ENCODE results near the gene CACNG4. TPM values are rescaled to one million over a fixed set of nuclear protein-coding genes. Genes with fewer than 3 reads are reported as not detected.

The CACNG4 gene
- total RNA-seq, 2 experiments from 2014 or later: not detected

DNA sequence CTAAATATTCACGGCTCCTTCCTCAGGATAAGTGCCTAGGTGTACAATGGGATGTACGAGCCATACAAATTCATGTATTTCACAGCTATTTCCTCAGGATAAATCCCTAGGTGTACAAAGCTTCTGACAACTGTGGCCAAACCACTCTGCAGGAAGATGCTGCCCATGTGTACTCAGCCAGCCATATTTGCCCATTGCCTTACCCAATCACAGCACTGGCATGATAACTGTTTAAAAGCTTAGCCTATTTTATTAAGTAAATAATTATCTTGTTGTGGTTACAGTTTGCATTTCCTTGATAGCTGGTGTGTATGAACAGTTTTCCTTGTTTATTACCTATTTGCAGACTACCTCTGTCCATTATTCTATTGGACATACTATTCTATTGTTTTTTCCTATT, 115.0 kb downstream of the CACNG4 start:
- POLR2A ChIA-PET: interaction anchor here (0.6 to 2.8 kb wide), 2 partner anchors 12 to 209 kb away, joined by 3 to 14 read pairs; no protein-coding TSS in a partner anchor
- H4K20me1 ChIP-seq (ENCODE audit: insufficient read depth, low read length): no peaks in the 10 kb centered on the region
- H3K9me3 ChIP-seq (ENCODE audit: low read length): no peaks in the 10 kb centered on the region
- CTCF ChIA-PET (ENCODE audit: unreplicated experiment): no interaction called here
- H3K9me2 ChIP-seq (ENCODE audit: insufficient read depth, low read length): no peaks in the 10 kb centered on the region
- H3K27ac ChIP-seq (ENCODE audit: low read depth, low read length, poor library complexity, severe bottlenecking): no peak overlapping the region
- DNase-seq (ENCODE audit: low spot score): no peak
- H3K4me1 ChIP-seq (ENCODE audit: insufficient read depth, low read length, poor library complexity, severe bottlenecking): peaks cover 33% of the 10 kb centered on the region
- no peak overlapping the region for H3K4me2 ChIP-seq (ENCODE audit: low read length)
- H3K79me2 ChIP-seq (ENCODE audit: insufficient read depth, low read depth, low read length): no peaks in the 10 kb centered on the region
- intact Hi-C loops (cut with micrococcal nuclease; ENCODE audit: unreplicated experiment): no loop called here
- no peak overlapping the region for H2AFZ ChIP-seq (ENCODE audit: low read length)
- no TSS peak for BruUV-seq (replicated peaks)
- H3K4me3 ChIP-seq (ENCODE audit: low read depth, low read length, poor library complexity, severe bottlenecking): no peak overlapping the region
- no peak for TF ChIP-seq EZH2phosphoT487 (IDR thresholded peaks at IDR 0.05; ENCODE audit: borderline replicate concordance, low read depth, low read length)
- TF ChIP-seq, protein P1, sequence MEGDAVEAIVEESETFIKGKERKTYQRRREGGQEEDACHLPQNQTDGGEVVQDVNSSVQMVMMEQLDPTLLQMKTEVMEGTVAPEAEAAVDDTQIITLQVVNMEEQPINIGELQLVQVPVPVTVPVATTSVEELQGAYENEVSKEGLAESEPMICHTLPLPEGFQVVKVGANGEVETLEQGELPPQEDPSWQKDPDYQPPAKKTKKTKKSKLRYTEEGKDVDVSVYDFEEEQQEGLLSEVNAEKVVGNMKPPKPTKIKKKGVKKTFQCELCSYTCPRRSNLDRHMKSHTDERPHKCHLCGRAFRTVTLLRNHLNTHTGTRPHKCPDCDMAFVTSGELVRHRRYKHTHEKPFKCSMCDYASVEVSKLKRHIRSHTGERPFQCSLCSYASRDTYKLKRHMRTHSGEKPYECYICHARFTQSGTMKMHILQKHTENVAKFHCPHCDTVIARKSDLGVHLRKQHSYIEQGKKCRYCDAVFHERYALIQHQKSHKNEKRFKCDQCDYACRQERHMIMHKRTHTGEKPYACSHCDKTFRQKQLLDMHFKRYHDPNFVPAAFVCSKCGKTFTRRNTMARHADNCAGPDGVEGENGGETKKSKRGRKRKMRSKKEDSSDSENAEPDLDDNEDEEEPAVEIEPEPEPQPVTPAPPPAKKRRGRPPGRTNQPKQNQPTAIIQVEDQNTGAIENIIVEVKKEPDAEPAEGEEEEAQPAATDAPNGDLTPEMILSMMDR (conservative IDR thresholded peaks at IDR 0.05; ENCODE audit: low read length): no peak
- peaks cover 22% of the 10 kb centered on the region for H3K36me3 ChIP-seq (ENCODE audit: insufficient read depth, low read length)

DNA sequence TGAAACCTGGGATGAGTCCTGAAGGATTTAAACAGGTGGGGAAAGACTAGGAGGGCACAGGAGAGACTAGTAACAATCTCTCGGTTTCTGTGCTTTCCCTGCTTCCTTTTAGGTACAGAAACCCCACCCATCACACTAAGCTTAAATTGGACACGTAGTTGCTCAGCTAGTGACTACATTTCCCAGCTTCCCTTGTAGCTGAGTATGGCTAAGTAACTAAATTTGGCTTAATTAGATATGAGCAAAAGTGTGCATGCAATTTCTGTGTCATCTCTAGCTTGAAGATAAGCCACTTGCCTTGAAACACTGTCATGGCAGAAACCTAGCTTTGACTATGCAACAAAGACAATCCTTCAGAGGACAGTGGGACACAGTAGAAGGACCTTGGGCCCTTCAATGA, 116.3 kb downstream of the CACNG4 start:
- ChIA-PET CTCF (ENCODE audit: unreplicated experiment) (no interaction called here), POLR2A (interaction anchor here (0.6 to 2.1 kb wide), 4 partner anchors 11 to 67 kb away, joined by 3 to 8 read pairs (median 4); no protein-coding TSS in a partner anchor)
- Histone ChIP-seq H2AFZ (ENCODE audit: low read length) (no peak overlapping the region), H3K4me3 (ENCODE audit: low read depth, low read length, poor library complexity, severe bottlenecking) (no peak overlapping the region), H3K4me1 (ENCODE audit: insufficient read depth, low read length, poor library complexity, severe bottlenecking) (peaks cover 33% of the 10 kb centered on the region), H3K27ac (ENCODE audit: low read depth, low read length, poor library complexity, severe bottlenecking) (no peak overlapping the region), H3K4me2 (ENCODE audit: low read length) (0 out of 2 replicates have a peak overlapping the region, but pooled peaks have one; percentile 58), H3K79me2 (ENCODE audit: insufficient read depth, low read depth, low read length) (no peaks in the 10 kb centered on the region), H4K20me1 (ENCODE audit: insufficient read depth, low read length) (no peaks in the 10 kb centered on the region), H3K9me3 (ENCODE audit: low read length) (no peaks in the 10 kb centered on the region), H3K36me3 (ENCODE audit: insufficient read depth, low read length) (peaks cover 23% of the 10 kb centered on the region), H3K9me2 (ENCODE audit: insufficient read depth, low read length) (no peaks in the 10 kb centered on the region)
- BruUV-seq (replicated peaks): no TSS peak
- intact Hi-C loops (cut with micrococcal nuclease; ENCODE audit: unreplicated experiment): loop anchor here (5.0 kb wide), 2 partner anchors 174 to 364 kb away; no protein-coding TSS in a partner anchor
- TF ChIP-seq, protein P1 (conservative IDR thresholded peaks at IDR 0.05; ENCODE audit: low read length): no peak
- TF ChIP-seq EZH2phosphoT487 (IDR thresholded peaks at IDR 0.05; ENCODE audit: borderline replicate concordance, low read depth, low read length): no peak
- no peak for DNase-seq (ENCODE audit: low spot score)

DNA sequence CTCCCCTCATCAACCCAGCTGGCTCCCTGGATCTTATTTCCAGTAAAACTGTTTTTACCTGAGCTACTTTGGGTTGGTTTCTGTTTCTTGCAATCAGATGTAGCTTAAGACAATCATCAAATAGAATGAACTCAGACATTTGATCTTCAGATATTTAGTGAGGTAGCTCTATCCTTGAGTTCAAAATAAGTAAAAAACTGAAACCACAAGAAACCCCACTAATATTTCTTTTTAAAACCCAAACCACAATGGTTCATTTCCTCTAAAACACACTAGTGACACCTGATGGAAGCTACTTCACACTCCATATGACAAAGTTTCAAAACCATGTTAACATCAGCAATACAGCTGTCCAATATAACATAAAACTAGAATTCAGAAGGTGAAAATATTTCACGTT, 117.6 kb downstream of the CACNG4 start:
- Histone ChIP-seq H3K9me3 (ENCODE audit: low read length) (no peaks in the 10 kb centered on the region), H3K79me2 (ENCODE audit: insufficient read depth, low read depth, low read length) (no peaks in the 10 kb centered on the region), H3K4me2 (ENCODE audit: low read length) (peak overlapping the region; percentile 58), H3K36me3 (ENCODE audit: insufficient read depth, low read length) (peaks cover 35% of the 10 kb centered on the region), H3K9me2 (ENCODE audit: insufficient read depth, low read length) (no peaks in the 10 kb centered on the region), H4K20me1 (ENCODE audit: insufficient read depth, low read length) (no peaks in the 10 kb centered on the region), H3K27ac (ENCODE audit: low read depth, low read length, poor library complexity, severe bottlenecking) (peak overlapping the region; percentile 51), H2AFZ (ENCODE audit: low read length) (no peak overlapping the region), H3K4me3 (ENCODE audit: low read depth, low read length, poor library complexity, severe bottlenecking) (peak overlapping the region; percentile 9), H3K4me1 (ENCODE audit: insufficient read depth, low read length, poor library complexity, severe bottlenecking) (peaks cover 33% of the 10 kb centered on the region)
- CTCF ChIA-PET (ENCODE audit: unreplicated experiment): no interaction called here
- no peak for TF ChIP-seq EZH2phosphoT487 (IDR thresholded peaks at IDR 0.05; ENCODE audit: borderline replicate concordance, low read depth, low read length)
- TF ChIP-seq, protein P1 (conservative IDR thresholded peaks at IDR 0.05; ENCODE audit: low read length): peak; percentile 72
- intact Hi-C loops (cut with micrococcal nuclease; ENCODE audit: unreplicated experiment): loop anchor here (5.0 kb wide), 2 partner anchors 175 to 365 kb away; no protein-coding TSS in a partner anchor
- POLR2A ChIA-PET: interaction anchor here (0.6 to 2.1 kb wide), 7 partner anchors 10 to 789 kb away, joined by 3 to 8 read pairs (median 4); no protein-coding TSS in a partner anchor
- DNase-seq (ENCODE audit: low spot score): peak; percentile 62
- BruUV-seq (replicated peaks): no TSS peak
